ENCODE measurements around the gene CHMP1A. TPM values are rescaled to one million over a fixed set of nuclear protein-coding genes. Genes with fewer than 3 reads are reported as not detected.

CHMP1A gene
- total and polyA plus RNA-seq, 2 of the 8 experiments (the other 6 are each of a cell fraction or from before 2014, with no cell fraction given): 64.4 to 75.8 TPM

- no peak for TF ChIP-seq YY1 (IDR thresholded peaks at IDR 0.05; ENCODE audit: low read depth, low read length)
Measured at GRCh38 chr16:89646270-89646669, 11.2 kb downstream of the CHMP1A start (continued).

Measured in H1 (cell line).